HEK293 (cell line): Measurements from ENCODE around the gene GPR4.

Experiments used
- CTCF ChIA-PET: fragments of 350-600 bp; formaldehyde crosslinking; extraction: SDS; loops from one replicate; lab custom pipeline; 2021; ENCODE audit warnings: antibody characterized with exemption; lab: Yijun Ruan, JAX
- POLR2A ChIA-PET: fragments of 300-600 bp; formaldehyde crosslinking; extraction: SDS; loops from one replicate; lab custom pipeline; 2020; ENCODE audit warnings: antibody characterized with exemption, inconsistent platforms; lab: Yijun Ruan, JAX
- H3K27ac ChIP-seq: fragments of 200-500 bp; sonication (Bioruptor generic); 2 replicates; pipeline ENCODE4 v1.5.1; 2014; ENCODE audit warnings: low read depth, low read length, control low read depth, inconsistent platforms; ENCODE audit errors: extremely low read depth
- H3K36me3 ChIP-seq, 2 experiments: fragments of 200-500 bp in 1 of 2; sonication (Bioruptor generic) in 1 of 2; 1 replicate in 1 of 2; 2 replicates in 1 of 2; pipeline ENCODE4 v1.5.1; 2014 to 2017; ENCODE audit warnings: inconsistent platforms in 2 of 2, low read length in 2 of 2; ENCODE audit not compliant: control insufficient read depth in 2 of 2, insufficient read depth in 1 of 2
- H3K4me1 ChIP-seq: fragments of 200-500 bp; sonication (Bioruptor generic); 2 replicates; pipeline ENCODE4 v1.5.1; 2014; ENCODE audit warnings: mild to moderate bottlenecking, low read length, inconsistent platforms; ENCODE audit not compliant: control insufficient read depth, insufficient read depth
- H3K4me3 ChIP-seq: 2 replicates; pipeline ENCODE4 v1.5.1; 2011; ENCODE audit warnings: low read depth, mild to moderate bottlenecking, control low read depth, low read length, moderate library complexity
- H3K9me3 ChIP-seq: fragments of 200-500 bp; sonication (Bioruptor generic); 2 replicates; pipeline ENCODE4 v1.5.1; 2014; ENCODE audit warnings: low read depth, low read length, inconsistent platforms; ENCODE audit not compliant: control insufficient read depth, insufficient read depth
- KLF16 ChIP-seq: fragments of 450-650 bp; formaldehyde crosslinking; IDR thresholded peaks from 2 replicates; pipeline ENCODE4 v1.5.1; 2017; ENCODE audit warnings: missing biosample characterization, missing genetic modification characterization
- KLF9 ChIP-seq: fragments of 450-650 bp; formaldehyde crosslinking; IDR thresholded peaks from 2 replicates; pipeline ENCODE4 v1.5.1; 2016; ENCODE audit warnings: missing biosample characterization, missing genetic modification characterization, low read depth
- SCRT2 ChIP-seq: fragments of 450-650 bp; formaldehyde crosslinking; IDR thresholded peaks from 2 replicates; pipeline ENCODE4 v1.5.1; 2016; ENCODE audit warnings: missing biosample characterization, missing genetic modification characterization
- SP3 ChIP-seq: fragments of 450-650 bp; formaldehyde crosslinking; IDR thresholded peaks from 2 replicates; pipeline ENCODE4 v1.5.1; 2016; ENCODE audit warnings: missing biosample characterization, missing genetic modification characterization
- ZBTB17 ChIP-seq: fragments of 450-650 bp; formaldehyde crosslinking; IDR thresholded peaks from 2 replicates; pipeline ENCODE4 v1.5.1; 2016; ENCODE audit warnings: missing biosample characterization, missing genetic modification characterization
- ZFP3 ChIP-seq: fragments of 450-650 bp; formaldehyde crosslinking; IDR thresholded peaks from 2 replicates; pipeline ENCODE4 v1.5.1; 2016; ENCODE audit warnings: low read depth, missing biosample characterization, missing genetic modification characterization
- ZNF121 ChIP-seq: fragments of 450-650 bp; formaldehyde crosslinking; IDR thresholded peaks from 2 replicates; pipeline ENCODE4 v1.5.1; 2016; ENCODE audit warnings: missing biosample characterization, missing genetic modification characterization
- ZNF169 ChIP-seq: fragments of 450-650 bp; formaldehyde crosslinking; IDR thresholded peaks from 2 replicates; pipeline ENCODE4 v1.5.1; 2016; ENCODE audit warnings: missing biosample characterization, missing genetic modification characterization
- ZNF19 ChIP-seq: fragments of 450-650 bp; formaldehyde crosslinking; IDR thresholded peaks from 2 replicates; pipeline ENCODE4; 2016; ENCODE audit warnings: missing biosample characterization, missing genetic modification characterization, low read depth
- ZNF2 ChIP-seq: fragments of 450-650 bp; formaldehyde crosslinking; IDR thresholded peaks from 2 replicates; pipeline ENCODE4 v1.5.1; 2016; ENCODE audit warnings: missing biosample characterization, missing genetic modification characterization
- ZNF211 ChIP-seq: fragments of 450-650 bp; formaldehyde crosslinking; IDR thresholded peaks from 2 replicates; pipeline ENCODE4 v1.5.1; 2016; ENCODE audit warnings: low read depth, missing biosample characterization, missing genetic modification characterization
- ZNF311 ChIP-seq: fragments of 450-650 bp; formaldehyde crosslinking; IDR thresholded peaks from 2 replicates; pipeline ENCODE4 v1.5.1; 2017; ENCODE audit warnings: missing biosample characterization, missing genetic modification characterization, borderline replicate concordance
- ZNF324 ChIP-seq: fragments of 450-650 bp; formaldehyde crosslinking; IDR thresholded peaks from 2 replicates; pipeline ENCODE4 v1.5.1; 2016; ENCODE audit warnings: missing biosample characterization, missing genetic modification characterization
- ZNF335 ChIP-seq: fragments of 450-650 bp; formaldehyde crosslinking; conservative IDR thresholded peaks from 2 replicates; pipeline ENCODE4 v1.5.1; 2016; ENCODE audit warnings: missing biosample characterization, missing genetic modification characterization
- ZNF341 ChIP-seq: fragments of 450-650 bp; formaldehyde crosslinking; IDR thresholded peaks from 2 replicates; pipeline ENCODE4; 2016; ENCODE audit warnings: low read depth, missing biosample characterization, missing genetic modification characterization
- ZNF366 ChIP-seq: fragments of 450-650 bp; formaldehyde crosslinking; conservative IDR thresholded peaks from 2 replicates; pipeline ENCODE4 v1.5.1; 2016; ENCODE audit warnings: missing biosample characterization, missing genetic modification characterization
- ZNF391 ChIP-seq: fragments of 450-650 bp; formaldehyde crosslinking; IDR thresholded peaks from 2 replicates; pipeline ENCODE4 v1.5.1; 2016; ENCODE audit warnings: low read depth, missing biosample characterization, missing genetic modification characterization, borderline replicate concordance
- ZNF529 ChIP-seq: fragments of 450-650 bp; formaldehyde crosslinking; IDR thresholded peaks from 2 replicates; pipeline ENCODE4 v1.5.1; 2017; ENCODE audit warnings: missing genetic modification characterization, missing biosample characterization; ENCODE audit not compliant: insufficient replicate concordance
- ZNF530 ChIP-seq: fragments of 450-650 bp; formaldehyde crosslinking; IDR thresholded peaks from 2 replicates; pipeline ENCODE4 v1.5.1; 2016; ENCODE audit warnings: low read depth, missing biosample characterization, missing genetic modification characterization
- ZNF610 ChIP-seq: fragments of 450-650 bp; formaldehyde crosslinking; IDR thresholded peaks from 2 replicates; pipeline ENCODE4 v1.5.1; 2016; ENCODE audit warnings: missing biosample characterization, missing genetic modification characterization, borderline replicate concordance
- ZNF777 ChIP-seq: fragments of 450-650 bp; formaldehyde crosslinking; IDR thresholded peaks from 2 replicates; pipeline ENCODE4 v1.5.1; 2017; ENCODE audit warnings: missing biosample characterization, missing genetic modification characterization, borderline replicate concordance
- ZNF791 ChIP-seq: fragments of 450-650 bp; formaldehyde crosslinking; IDR thresholded peaks from 2 replicates; pipeline ENCODE4 v1.5.1; 2016; ENCODE audit warnings: missing biosample characterization, missing genetic modification characterization
- ZSCAN23 ChIP-seq: fragments of 450-650 bp; formaldehyde crosslinking; IDR thresholded peaks from 2 replicates; pipeline ENCODE4 v1.5.1; 2016; ENCODE audit warnings: missing biosample characterization, missing genetic modification characterization
- ZSCAN30 ChIP-seq: fragments of 450-650 bp; IDR thresholded peaks from 2 replicates; pipeline ENCODE4 v1.5.1; 2018; ENCODE audit warnings: missing biosample characterization, mild to moderate bottlenecking, missing genetic modification characterization, moderate library complexity
- TF ChIP-seq, protein P1 (sequence below): fragments of 450-650 bp; formaldehyde crosslinking; IDR thresholded peaks from 2 replicates; pipeline ENCODE4 v1.5.1; 2016; ENCODE audit warnings: missing biosample characterization, missing genetic modification characterization
- TF ChIP-seq, protein P2 (sequence below): fragments of 450-650 bp; formaldehyde crosslinking; IDR thresholded peaks from 2 replicates; pipeline ENCODE4 v1.5.1; 2017; ENCODE audit warnings: missing biosample characterization, missing genetic modification characterization
- TF ChIP-seq, protein P3 (sequence below): fragments of 450-650 bp; formaldehyde crosslinking; IDR thresholded peaks from 2 replicates; pipeline ENCODE4 v1.5.1; 2016; ENCODE audit warnings: missing biosample characterization, missing genetic modification characterization
- TF ChIP-seq, protein P4 (sequence below): fragments of 450-650 bp; formaldehyde crosslinking; IDR thresholded peaks from 2 replicates; pipeline ENCODE4; 2016; ENCODE audit warnings: missing biosample characterization, missing genetic modification characterization

GPR4 gene

DNA sequence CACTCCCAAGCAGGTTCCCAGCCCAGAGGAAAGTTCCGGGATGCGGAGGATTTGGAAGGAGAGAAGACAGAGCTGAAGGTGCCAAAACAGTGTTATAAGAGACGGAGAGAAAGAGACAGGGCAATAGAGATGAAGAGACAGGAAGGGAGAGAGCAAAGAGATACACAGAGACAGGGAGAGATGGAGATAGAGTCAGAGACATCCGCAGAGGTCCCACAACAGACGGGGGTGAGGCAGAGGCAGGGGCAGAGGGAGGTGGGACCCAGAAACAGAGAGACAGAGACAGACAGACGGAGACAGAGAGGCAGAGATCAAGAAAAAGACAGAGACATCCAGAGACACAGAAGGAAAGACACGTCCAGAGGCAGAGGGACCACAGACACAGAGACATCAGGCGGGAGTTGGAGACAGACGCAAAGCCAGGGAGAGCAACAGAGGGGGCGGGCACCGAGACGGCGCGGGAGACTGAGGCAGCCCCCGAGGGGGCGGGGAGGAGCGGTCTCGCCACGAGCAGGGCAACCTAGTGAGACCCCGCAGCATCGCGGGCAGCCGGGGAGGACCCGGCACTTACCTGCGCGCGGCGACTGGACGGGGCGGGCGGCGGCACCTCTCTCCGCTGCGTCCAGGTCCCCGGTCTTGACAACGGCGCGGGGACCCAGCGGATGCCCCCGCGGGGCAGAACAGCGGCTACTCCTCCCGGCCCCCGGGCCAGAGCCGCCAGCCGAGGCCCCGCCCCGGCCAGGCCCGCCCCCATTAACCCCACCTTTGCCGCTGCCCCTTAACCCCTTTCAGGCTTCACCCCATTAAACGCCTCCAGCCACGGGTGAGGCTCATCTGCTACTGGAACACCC lies at the start of gene GPR4:
TSS of gene GPR4 (minus strand) at position 689 of the 851 bp plus-strand sequence. CDS start 10,346 bp downstream, outside the sequence.
- Histone ChIP-seq H3K27ac (no peak within 1 kb of the TSS), H3K4me1 (no peaks in the 10 kb centered on the region; the same call in 1 of the 2 replicates), H3K4me3 (no peak within 1 kb of the TSS), H3K9me3 (no peaks in the 10 kb centered on the region), H3K36me3 (no peaks in the 10 kb centered on the region)
- ChIA-PET CTCF (interaction anchor here (9.0 kb wide), 1 partner anchor 39 kb away, joined by 155 read pairs; the partner anchor contains the start of gene EML2), POLR2A (no interaction called here)
- peak; percentile 69; the same call in 1 of the 2 replicates for TF ChIP-seq ZNF366 (tag by site-specific recombination)
- no peak for TF ChIP-seq ZNF211 (tag by site-specific recombination)
- TF ChIP-seq, protein P1, sequence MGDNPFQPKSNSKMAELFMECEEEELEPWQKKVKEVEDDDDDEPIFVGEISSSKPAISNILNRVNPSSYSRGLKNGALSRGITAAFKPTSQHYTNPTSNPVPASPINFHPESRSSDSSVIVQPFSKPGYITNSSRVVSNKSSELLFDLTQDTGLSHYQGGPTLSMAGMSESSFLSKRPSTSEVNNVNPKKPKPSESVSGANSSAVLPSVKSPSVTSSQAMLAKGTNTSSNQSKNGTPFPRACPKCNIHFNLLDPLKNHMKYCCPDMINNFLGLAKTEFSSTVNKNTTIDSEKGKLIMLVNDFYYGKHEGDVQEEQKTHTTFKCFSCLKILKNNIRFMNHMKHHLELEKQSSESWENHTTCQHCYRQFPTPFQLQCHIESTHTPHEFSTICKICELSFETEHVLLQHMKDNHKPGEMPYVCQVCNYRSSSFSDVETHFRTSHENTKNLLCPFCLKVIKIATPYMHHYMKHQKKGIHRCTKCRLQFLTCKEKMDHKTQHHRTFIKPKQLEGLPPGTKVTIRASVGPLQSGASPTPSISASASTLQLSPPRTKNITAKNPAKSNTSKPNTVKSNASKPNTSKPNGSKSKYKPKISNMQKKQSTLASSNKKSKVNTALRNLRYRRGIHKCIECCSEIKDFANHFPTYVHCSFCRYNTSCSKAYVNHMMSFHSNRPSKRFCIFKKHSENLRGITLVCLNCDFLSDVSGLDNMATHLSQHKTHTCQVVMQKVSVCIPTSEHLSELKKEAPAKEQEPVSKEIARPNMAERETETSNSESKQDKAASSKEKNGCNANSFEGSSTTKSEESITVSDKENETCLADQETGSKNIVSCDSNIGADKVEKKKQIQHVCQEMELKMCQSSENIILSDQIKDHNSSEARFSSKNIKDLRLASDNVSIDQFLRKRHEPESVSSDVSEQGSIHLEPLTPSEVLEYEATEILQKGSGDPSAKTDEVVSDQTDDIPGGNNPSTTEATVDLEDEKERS (tag by site-specific recombination), result no peak
- TF ChIP-seq ZSCAN23 (tag by site-specific recombination), result no peak
- TF ChIP-seq SCRT2, result no peak
- TF ChIP-seq ZNF311, result 0 out of 2 replicates have a peak, but pooled peaks have one; percentile 25
- TF ChIP-seq ZNF324 (tag by site-specific recombination), result no peak
- TF ChIP-seq ZNF391 (tag by site-specific recombination), result no peak
- TF ChIP-seq, protein P2, sequence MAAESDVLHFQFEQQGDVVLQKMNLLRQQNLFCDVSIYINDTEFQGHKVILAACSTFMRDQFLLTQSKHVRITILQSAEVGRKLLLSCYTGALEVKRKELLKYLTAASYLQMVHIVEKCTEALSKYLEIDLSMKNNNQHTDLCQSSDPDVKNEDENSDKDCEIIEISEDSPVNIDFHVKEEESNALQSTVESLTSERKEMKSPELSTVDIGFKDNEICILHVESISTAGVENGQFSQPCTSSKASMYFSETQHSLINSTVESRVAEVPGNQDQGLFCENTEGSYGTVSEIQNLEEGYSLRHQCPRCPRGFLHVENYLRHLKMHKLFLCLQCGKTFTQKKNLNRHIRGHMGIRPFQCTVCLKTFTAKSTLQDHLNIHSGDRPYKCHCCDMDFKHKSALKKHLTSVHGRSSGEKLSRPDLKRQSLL (tag by site-specific recombination), result no peak
- no peak for TF ChIP-seq ZNF529 (tag by site-specific recombination)
- no peak for TF ChIP-seq ZFP3
- TF ChIP-seq ZNF610, result no peak
- peak; percentile 36; the same call in 1 of the 2 replicates for TF ChIP-seq ZNF335 (tag by site-specific recombination)
- no peak for TF ChIP-seq ZNF791 (tag by site-specific recombination)
- peak; percentile 44; the same call in 1 of the 2 replicates for TF ChIP-seq SP3 (tag by site-specific recombination)
- no peak for TF ChIP-seq ZBTB17 (tag by site-specific recombination)
- TF ChIP-seq, protein P3, sequence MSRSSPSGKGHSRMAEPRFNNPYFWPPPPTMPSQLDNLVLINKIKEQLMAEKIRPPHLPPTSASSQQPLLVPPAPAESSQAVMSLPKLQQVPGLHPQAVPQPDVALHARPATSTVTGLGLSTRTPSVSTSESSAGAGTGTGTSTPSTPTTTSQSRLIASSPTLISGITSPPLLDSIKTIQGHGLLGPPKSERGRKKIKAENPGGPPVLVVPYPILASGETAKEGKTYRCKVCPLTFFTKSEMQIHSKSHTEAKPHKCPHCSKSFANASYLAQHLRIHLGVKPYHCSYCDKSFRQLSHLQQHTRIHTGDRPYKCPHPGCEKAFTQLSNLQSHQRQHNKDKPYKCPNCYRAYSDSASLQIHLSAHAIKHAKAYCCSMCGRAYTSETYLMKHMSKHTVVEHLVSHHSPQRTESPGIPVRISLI (tag by site-specific recombination), result no peak
- no peak for TF ChIP-seq ZNF169 (tag by site-specific recombination)
- TF ChIP-seq ZNF121 (tag by site-specific recombination), result peak; percentile 95
- TF ChIP-seq ZNF19 (tag by site-specific recombination), result no peak
- TF ChIP-seq ZNF341 (tag by site-specific recombination), result peak; percentile 52
- TF ChIP-seq ZNF530 (tag by site-specific recombination), result no peak
- no peak for TF ChIP-seq ZNF2 (tag by site-specific recombination)
- TF ChIP-seq ZSCAN30 (tag by site-specific recombination), result no peak
- no peak for TF ChIP-seq KLF16 (tag by site-specific recombination)
- TF ChIP-seq, protein P4, sequence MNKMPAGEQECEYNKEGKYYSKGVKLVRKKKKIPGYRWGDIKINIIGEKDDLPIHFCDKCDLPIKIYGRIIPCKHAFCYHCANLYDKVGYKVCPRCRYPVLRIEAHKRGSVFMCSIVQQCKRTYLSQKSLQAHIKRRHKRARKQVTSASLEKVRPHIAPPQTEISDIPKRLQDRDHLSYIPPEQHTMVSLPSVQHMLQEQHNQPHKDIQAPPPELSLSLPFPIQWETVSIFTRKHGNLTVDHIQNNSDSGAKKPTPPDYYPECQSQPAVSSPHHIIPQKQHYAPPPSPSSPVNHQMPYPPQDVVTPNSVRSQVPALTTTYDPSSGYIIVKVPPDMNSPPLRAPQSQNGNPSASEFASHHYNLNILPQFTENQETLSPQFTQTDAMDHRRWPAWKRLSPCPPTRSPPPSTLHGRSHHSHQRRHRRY (tag by site-specific recombination), result no peak
- 0 out of 2 replicates have a peak, but pooled peaks have one; percentile 70 for TF ChIP-seq ZNF777
- TF ChIP-seq KLF9 (tag by site-specific recombination), result no peak
